SU-DHL-6 (cell line): ENCODE measurements around the gene OSGEP.

ENCODE experiments used
- CTCF ChIP-seq: fragments of 200-600 bp; sonication (generic); IDR thresholded peaks from one replicate; pipeline ENCODE4 v1.5.1; 2017; ENCODE audit warnings: antibody characterized with exemption, mild to moderate bottlenecking, low read length, moderate library complexity; ENCODE audit not compliant: insufficient read depth, poor library complexity, severe bottlenecking
- EZH2phosphoT487 ChIP-seq: fragments of 200-600 bp; sonication (generic), shearing (Covaris generic); conservative IDR thresholded peaks from 2 replicates; pipeline ENCODE4 v1.6.1; 2018; ENCODE audit warnings: mild to moderate bottlenecking, antibody characterized with exemption, low read length, moderate library complexity, mixed read lengths

DNA sequence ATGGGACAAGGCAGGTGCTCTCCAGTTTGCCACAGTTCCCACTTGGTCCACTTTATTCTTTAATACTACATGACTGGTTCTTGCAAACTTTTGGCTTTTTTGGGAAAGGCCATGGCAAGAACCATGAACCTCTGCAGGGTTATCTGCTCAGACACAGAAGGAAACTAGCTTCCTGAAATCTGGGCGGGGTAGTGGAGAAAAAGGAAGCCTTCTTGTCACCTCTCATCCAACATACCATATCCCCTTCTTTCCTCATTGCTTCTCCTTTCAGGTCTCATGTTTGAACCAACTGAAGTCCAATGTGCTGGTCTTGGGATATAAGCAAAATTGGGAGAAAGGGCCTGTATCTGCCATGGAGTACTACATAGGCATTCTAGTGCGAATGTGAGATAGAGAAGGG, 13.2 kb downstream of the OSGEP start:
- TF ChIP-seq CTCF (no peak), EZH2phosphoT487 (no peak)
